Putamen (tissue), 1 donor: ENCODE results near the gene NPY.

Source experiments
- DNase-seq: peaks from one replicate; pipeline ENCODE4 v3.0.0-alpha.2; 2016; ENCODE audit warnings: low spot score

Gene NPY

DNA sequence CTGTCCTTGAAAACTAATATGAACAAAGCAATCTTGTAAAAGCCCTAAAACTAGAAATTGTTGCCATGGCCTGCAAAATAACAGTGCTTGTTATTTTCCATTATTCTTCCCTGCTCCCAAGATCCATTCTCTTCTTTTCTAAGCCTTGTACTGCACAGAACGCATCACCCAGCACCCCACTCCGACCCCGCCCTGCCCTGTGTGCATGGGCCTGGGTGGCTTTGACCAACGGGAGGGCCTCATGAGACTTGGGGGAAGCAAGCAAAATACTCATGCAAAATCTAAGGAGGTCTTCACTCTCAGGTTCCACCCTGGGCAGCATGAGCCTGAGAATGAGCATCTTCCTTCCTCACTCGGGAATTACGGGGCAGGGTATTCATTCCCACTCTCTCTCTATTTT is 32.4 kb downstream of the NPY start:
- no peak for DNase-seq

DNA sequence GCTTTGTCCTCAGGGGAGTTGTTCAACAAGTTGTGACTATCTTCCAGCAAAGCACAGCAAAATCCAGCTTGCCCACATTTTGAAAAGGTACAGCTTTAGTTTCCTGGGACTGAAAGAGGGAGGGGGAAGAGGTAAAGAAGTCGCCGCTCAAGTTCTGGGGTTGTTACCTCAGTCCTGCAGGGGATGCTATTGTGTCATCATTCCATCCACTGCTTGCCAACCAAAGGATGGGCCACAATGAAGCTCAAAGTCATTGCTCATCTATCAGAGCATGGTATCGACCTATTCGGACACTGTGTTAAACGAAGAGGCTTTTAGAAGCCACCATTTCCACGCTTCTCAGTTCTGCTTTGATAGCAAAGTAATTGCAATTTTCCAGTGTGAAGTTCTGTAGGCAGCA is 34.3 kb downstream of the NPY start:
- DNase-seq: no peak

DNA sequence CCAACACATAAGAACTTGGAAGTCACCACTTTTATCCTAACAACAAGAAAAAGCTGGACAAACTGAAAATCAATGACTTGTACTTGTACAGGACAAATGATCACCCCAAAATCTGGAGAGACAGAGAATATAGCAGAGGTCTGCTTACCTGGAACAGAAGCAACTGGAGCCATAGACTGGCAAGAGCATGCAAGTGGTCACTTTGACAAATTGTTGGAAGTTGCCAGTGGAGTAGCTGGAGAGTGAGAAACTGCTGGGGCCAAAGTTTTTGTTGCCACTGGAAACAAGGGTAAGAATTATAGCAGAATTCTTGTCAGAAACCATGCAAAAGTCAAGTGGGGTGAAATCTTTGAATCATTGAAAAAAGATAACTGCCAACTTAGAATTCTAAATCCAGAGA is 35.2 kb downstream of the NPY start:
- no peak for DNase-seq

DNA sequence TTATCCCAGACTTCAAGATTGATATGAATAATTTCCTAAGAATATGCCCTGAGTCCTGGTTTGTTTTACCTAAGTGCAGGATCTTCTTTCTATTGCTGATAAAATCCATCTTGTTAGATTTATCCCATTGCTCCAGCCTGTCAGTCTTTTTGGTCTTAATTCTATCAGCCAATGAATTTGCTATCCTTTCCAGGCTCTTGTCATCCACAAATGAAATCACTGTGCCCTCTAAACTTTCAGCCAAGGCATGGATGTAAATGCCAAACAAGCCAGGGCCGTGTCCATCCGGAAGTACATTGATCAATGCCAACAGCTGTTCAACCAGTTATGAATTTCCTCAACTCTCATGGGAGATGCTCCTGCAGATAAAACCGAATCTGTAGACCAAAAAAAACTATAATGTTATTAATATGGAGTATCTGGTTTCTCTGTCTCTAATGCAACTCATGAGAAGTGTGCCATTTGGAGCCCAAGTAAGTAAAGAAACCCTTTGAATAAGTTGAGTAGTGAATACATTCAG is 40.0 kb downstream of the NPY start:
- DNase-seq: no peak

DNA sequence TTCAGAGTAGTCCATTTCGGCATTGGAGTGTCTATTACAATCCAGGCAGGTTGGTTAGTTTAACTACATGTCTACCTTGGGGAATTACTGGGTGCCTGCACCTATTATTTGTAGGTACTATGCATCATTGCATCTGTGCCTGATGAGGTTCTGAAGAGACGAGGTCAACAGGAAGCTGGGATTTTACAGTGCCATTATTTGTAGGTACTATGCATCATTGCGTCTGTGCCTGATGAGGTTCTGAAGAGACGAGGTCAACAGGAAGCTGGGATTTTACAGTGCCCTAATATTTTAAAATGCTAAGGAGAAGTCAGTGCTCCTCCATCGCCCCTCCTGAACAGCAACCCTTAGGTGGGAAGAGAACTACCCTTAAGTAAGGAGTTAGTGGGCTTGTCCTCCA is 41.7 kb downstream of the NPY start:
- no peak for DNase-seq

DNA sequence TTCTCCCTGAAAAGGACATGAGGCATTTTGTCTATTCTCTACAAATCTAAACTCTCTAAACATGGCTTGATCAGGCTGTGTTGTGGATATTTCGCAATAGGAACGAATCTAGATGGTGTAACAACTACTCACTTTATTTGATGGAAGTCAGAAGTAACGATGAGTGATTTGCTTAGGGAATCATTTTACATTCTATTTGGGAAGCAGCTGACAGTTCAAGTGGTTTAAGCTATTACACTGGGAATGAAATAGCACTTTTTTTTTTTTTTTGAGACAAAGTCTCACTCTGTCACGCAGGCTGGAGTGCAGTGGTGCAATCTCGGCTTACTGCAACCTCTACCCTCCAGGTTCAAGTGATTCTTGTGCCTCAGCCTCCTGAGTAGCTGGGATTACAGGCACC is 44.1 kb downstream of the NPY start:
- no peak for DNase-seq

DNA sequence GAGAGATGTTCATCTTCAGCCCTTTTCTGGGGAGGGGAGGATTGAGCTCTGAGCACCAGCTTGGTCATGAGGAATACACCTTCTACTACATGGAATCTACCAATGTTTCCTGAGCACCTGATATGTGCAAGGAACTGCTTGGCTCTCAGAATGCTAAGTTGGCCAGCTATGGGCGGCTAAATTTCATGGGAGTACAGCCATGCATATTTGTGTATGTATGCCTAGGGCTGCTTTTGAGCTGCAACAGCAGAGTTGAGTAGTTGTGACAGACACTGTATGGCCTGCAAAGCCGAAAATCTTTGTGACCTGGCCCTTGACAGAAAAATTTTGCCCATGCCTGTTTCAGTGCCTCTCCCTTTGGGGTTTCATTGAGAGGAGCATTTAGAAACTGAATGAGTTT is 44.9 kb downstream of the NPY start:
- DNase-seq: no peak

DNA sequence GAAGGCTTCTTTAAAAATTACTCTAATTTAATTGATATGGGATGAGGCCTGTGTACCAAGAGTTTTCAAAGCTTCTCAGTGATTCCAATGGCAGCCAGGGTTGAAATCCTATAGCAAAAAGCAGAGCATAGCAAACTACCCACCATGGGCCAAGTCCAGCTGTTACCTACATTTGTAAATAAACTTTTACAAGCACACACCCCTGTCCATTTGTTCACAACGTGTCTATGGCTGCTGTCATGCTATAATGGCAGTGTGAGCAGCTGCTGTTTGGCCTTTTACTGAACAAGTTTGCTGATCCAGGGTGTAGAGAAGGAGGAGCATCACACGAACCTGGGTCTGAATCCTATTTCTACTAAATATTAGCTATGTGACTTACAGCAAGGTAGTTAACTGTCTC is 50.0 kb downstream of the NPY start:
- DNase-seq: no peak

DNA sequence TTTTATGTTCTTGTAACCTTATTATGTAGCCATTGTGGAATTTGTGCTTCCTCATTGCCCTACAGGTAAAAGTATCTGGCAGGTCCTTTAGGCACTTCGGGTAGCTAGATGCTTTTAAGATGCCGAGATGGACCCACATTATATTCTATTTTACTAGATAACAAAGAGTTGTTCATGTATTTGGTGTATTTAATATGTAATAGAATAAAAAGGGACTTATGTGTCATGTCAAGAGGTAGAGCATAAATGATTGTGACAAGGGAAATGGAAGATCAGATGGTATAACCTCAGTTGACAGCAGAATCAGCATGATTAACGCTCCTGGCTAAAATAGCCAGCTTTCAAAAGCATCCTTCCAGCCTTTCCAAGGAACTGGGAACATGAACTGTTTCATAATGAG is 50.6 kb downstream of the NPY start:
- no peak for DNase-seq

DNA sequence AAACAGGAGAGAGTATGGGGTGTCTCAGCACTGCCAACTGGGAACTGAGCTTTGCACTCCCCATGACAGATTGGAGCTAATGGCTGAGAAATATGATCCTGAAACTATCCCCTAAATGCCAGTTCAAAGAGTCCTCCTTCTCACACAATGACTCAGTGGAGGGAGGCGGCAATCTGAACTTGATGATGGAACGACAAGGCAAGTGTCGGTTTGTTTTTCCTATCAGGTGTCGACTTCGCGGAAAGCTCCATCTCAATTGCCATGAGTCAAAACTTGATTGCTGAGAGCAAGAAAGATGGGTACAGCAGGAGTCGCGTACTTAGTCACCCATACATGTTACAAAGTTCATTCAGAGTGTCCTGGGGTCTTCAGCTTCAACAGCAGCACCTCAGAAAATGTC is 52.5 kb downstream of the NPY start:
- peak; percentile 49 for DNase-seq

DNA sequence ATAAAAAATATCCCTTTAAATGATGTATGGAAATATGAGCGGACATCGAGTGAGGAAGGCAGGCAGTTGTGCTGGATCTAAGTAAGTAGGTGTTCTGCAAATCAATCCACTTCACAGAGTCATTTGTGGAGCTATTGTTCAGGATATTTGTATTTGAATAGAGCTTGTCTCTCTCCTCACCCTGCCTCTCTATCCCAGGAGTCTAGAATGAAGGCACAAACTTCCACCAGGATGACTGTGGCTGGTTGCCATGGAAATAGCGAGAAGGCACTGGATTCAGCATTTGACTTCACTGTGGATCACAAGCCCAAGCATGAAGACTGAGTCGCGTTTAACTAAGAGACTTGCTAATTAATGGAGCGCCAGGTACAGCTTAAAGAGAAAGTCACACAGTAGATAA is 53.2 kb downstream of the NPY start:
- peak; percentile 22 for DNase-seq

DNA sequence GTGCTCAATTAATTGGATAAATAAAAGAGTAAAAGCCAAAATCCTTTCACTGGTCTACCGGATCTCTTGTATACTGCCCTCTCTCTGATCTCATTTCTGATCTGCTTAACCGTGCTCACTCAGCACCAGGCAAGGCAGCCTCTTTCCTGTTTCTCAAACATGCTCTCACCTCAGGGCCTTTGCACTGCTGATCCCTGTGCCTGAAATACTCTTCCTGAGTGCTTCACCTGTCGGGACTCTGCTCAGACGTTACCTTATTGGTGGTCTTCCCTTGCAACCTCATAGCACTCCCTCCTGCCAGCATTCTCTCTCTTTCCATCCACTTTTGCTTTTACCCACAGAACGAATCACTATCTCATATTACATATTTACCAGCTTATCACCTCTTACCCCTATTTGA is 55.6 kb downstream of the NPY start:
- DNase-seq: no peak

DNA sequence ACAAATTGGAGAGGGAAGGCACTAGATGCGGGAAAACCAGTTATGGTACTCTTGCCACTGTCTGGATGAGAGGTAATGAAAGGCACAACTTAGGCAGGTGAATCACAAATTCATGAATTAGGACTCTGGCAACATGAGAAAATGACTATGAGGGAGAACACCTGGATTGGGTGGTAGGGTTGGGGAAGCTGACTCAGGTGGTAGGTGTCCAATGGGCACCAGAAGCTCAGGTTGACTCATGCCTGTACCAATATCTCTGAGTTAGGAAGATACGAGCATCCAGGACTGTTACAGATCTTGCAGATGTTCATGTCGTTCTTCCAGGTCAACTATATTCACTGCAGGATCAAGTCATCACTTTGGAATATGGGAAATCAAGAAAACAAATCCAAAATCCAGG is 56.7 kb downstream of the NPY start:
- DNase-seq: no peak
